Measurements from ENCODE around the gene MUC5B.

GRCh38 chr11:1292018-1292643 lies 69.3 kb downstream of the MUC5B start:
- TF ChIP-seq POLR2A (IDR thresholded peaks at IDR 0.05; ENCODE audit: low read depth, low read length) (no peak), CTCF (IDR thresholded peaks at IDR 0.05; ENCODE audit: extremely low read depth in 1 of 2, insufficient read depth in 1 of 2, low read depth in 1 of 2, low read length in 2 of 2) (no peak)

All from endothelial cell of umbilical vein (primary cell).